ENCODE data around the gene ABCA13. TPM values are rescaled to one million over a fixed set of nuclear protein-coding genes. Genes with fewer than 3 reads are reported as not detected.
A peak's percentile ranks its signal among the peaks of the same experiment; 100 is the strongest.

The ABCA13 gene
- total RNA-seq, 1 experiment from 2014 or later, result 1.7 TPM

DNA sequence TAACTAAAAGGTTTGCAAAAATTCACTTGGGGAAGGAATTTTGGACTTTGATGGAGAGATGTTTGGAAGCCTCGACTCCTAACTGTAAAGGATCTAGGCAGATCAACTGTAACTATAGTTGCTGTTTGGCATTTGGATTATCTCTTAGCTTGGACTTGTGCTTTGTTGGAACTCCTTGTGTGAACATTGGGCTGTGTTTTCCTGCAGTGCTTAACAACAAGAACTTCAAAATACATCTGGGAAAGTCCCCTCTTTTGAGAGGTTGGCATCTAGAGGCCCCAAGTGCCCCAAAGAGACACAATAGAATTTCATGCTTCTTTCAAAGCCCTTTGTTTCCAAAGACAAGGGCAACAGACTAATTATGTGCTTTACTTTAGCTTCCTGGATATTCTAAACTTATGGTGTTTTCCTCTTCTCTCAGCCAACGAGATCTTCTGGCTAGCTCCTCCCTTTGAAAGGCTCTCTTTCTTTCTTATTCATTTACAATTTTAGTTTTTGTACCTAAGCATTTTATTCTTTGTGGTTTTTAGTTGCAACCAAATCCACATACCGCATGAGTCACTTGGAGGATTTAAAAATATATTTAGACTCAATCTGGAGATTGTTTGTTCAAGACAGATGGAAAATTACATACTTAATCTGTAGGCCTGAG, 11.6 kb downstream of the ABCA13 start:
- in situ Hi-C loops (cut with HindIII; ENCODE audit: low pct_unique_long_range_greater_than_20kb, low sequenced_read_pairs), result no loop called here
- Histone ChIP-seq H3K9me3 (ENCODE audit: control insufficient read depth, insufficient read depth, low read depth, low read length) (peaks cover under 1% of the 10 kb centered on the region; the same call in 1 of the 2 replicates), H3K27me3 (ENCODE audit: control insufficient read depth, insufficient read depth, low read length) (no peaks in the 10 kb centered on the region), H3K4me1 (ENCODE audit: control insufficient read depth, insufficient read depth, low read length) (no peaks in the 10 kb centered on the region), H3K36me3 (ENCODE audit: control insufficient read depth, insufficient read depth, low read length) (no peaks in the 10 kb centered on the region), H3K4me3 (ENCODE audit: low read depth in 2 of 2, low read length in 2 of 2) (no peak overlapping the region), H3K27ac (ENCODE audit: low read length) (no peak overlapping the region)
- intact Hi-C loops (cut with micrococcal nuclease; ENCODE audit: unreplicated experiment), result no loop called here
- no peak for ATAC-seq
- no peak for DNase-seq (ENCODE audit: low read depth, low spot score)
- TF ChIP-seq SIN3A (IDR thresholded peaks at IDR 0.05; ENCODE audit: borderline replicate concordance, insufficient read depth, low read depth, low read length) (no peak), REST (IDR thresholded peaks at IDR 0.05; ENCODE audit: insufficient read depth in 1 of 2, low read depth in 2 of 2, low read length in 1 of 2) (no peak), POLR2AphosphoS5 (IDR thresholded peaks at IDR 0.05; ENCODE audit: low read depth, low read length) (no peak)
- POLR2A ChIA-PET, result no interaction called here
- CTCF ChIA-PET, result no interaction called here
- no TSS peak for BruUV-seq (replicated peaks)

- Histone ChIP-seq H3K27ac (ENCODE audit: low read length) (no peak overlapping the region), H3K4me1 (ENCODE audit: control insufficient read depth, insufficient read depth, low read length) (no peaks in the 10 kb centered on the region), H3K4me3 (ENCODE audit: low read depth in 2 of 2, low read length in 2 of 2) (no peak overlapping the region), H3K27me3 (ENCODE audit: control insufficient read depth, insufficient read depth, low read length) (no peaks in the 10 kb centered on the region), H3K9me3 (ENCODE audit: control insufficient read depth, insufficient read depth, low read depth, low read length) (peaks cover 4% of the 10 kb centered on the region; the same call in 1 of the 2 replicates), H3K36me3 (ENCODE audit: control insufficient read depth, insufficient read depth, low read length) (no peaks in the 10 kb centered on the region)
- intact Hi-C loops (cut with micrococcal nuclease; ENCODE audit: unreplicated experiment) (no loop called here), in situ Hi-C loops (cut with HindIII; ENCODE audit: low pct_unique_long_range_greater_than_20kb, low sequenced_read_pairs) (no loop called here)
- no peak for ATAC-seq
- no peak for TF ChIP-seq REST (IDR thresholded peaks at IDR 0.05; ENCODE audit: insufficient read depth in 1 of 2, low read depth in 2 of 2, low read length in 1 of 2)
- TF ChIP-seq SIN3A (IDR thresholded peaks at IDR 0.05; ENCODE audit: borderline replicate concordance, insufficient read depth, low read depth, low read length), result no peak
- BruUV-seq (replicated peaks), result no TSS peak
- ChIA-PET CTCF (no interaction called here), POLR2A (no interaction called here)
- no peak for DNase-seq (ENCODE audit: low read depth, low spot score)
Observed at GRCh38 chr7:48183370-48183743, 12.1 kb downstream of the ABCA13 start.

DNA sequence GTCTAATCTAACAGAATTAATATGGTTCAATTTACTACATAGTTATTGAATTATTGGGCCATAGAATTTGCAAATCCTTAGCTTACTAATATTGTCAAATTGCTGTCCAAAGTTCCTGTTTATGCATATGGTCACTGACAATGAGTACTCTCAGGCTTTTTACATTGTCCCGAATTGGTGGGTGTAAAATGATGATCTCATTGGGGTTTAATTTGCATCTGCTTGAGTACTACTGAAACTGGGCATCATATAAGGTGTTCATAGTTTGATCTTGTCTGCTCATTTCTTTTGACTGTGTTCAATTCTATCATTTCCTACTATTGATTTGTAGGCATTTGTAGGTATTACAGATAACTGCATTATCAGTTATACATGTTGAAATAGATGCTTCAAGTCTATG, 12.7 kb downstream of the ABCA13 start:
- CTCF ChIA-PET, result interaction anchor here (0.6 kb wide), 1 partner anchor 93 kb away, joined by 4 read pairs; no protein-coding TSS in a partner anchor

More for the DNA sequence above, 12.7 kb downstream of the ABCA13 start:
- H3K27ac ChIP-seq (ENCODE audit: low read length), result no peak overlapping the region
- DNase-seq (ENCODE audit: low read depth, low spot score) (no peak), ATAC-seq (no peak)
- POLR2A ChIA-PET, result no interaction called here
- H3K4me1 ChIP-seq (ENCODE audit: control insufficient read depth, insufficient read depth, low read length), result no peaks in the 10 kb centered on the region
- in situ Hi-C loops (cut with HindIII; ENCODE audit: low pct_unique_long_range_greater_than_20kb, low sequenced_read_pairs), result no loop called here
- intact Hi-C loops (cut with micrococcal nuclease; ENCODE audit: unreplicated experiment), result no loop called here
- H3K4me3 ChIP-seq (ENCODE audit: low read depth in 2 of 2, low read length in 2 of 2), result no peak overlapping the region
- BruUV-seq (replicated peaks), result no TSS peak
- H3K36me3 ChIP-seq (ENCODE audit: control insufficient read depth, insufficient read depth, low read length), result no peaks in the 10 kb centered on the region
- peaks cover 4% of the 10 kb centered on the region; the same call in 1 of the 2 replicates for H3K9me3 ChIP-seq (ENCODE audit: control insufficient read depth, insufficient read depth, low read depth, low read length)
- no peak for TF ChIP-seq TCF7L2 (IDR thresholded peaks at IDR 0.05; ENCODE audit: low read depth, low read length)
- TF ChIP-seq REST (IDR thresholded peaks at IDR 0.05; ENCODE audit: insufficient read depth in 1 of 2, low read depth in 2 of 2, low read length in 1 of 2), result 0 out of 4 replicates have a peak, but pooled peaks of 1 of the 2 experiments have one; percentile 10
- H3K27me3 ChIP-seq (ENCODE audit: control insufficient read depth, insufficient read depth, low read length), result no peaks in the 10 kb centered on the region

All from Panc1 (cell line).